HG02623 (cell line): Measurements from ENCODE around the gene GKN1.
"Not testable (repeated sequence)": the region's sequence is repeated elsewhere in the genome, so short reads cannot be mapped to it uniquely, and the experiment has no call there.

Source experiments
- ATAC-seq: cut with Tn5 transposase; IDR thresholded peaks from one replicate; pipeline ENCODE4 v1.9.1; 2021; ENCODE audit warnings: moderate library complexity; ENCODE audit not compliant: unreplicated experiment

GKN1 gene

GRCh38 chr2:68974251-68974650, at the start of gene GKN1:
TSS of gene GKN1 (plus strand) at chr2:68974636. CDS start at chr2:68974678, 42 bp downstream.
- no peak for ATAC-seq

- no peak for ATAC-seq
Observed at GRCh38 chr2:68925295-68925896, 49.0 kb upstream of the GKN1 start.

GRCh38 chr2:68926796-68927195, 47.6 kb upstream of the GKN1 start:
- ATAC-seq = no peak

- ATAC-seq = no peak
Observed at GRCh38 chr2:68931149-68931711, 43.2 kb upstream of the GKN1 start.

GRCh38 chr2:68931799-68932198, 42.6 kb upstream of the GKN1 start:
- ATAC-seq = no peak

GRCh38 chr2:68932402-68932801, 42.0 kb upstream of the GKN1 start:
- no peak for ATAC-seq

- ATAC-seq = no peak
Observed at GRCh38 chr2:68934021-68934420, 40.4 kb upstream of the GKN1 start.

- no peak for ATAC-seq
Observed at GRCh38 chr2:68935471-68935870, 39.0 kb upstream of the GKN1 start.

- ATAC-seq = no peak
Observed at GRCh38 chr2:68936427-68936826, 38.0 kb upstream of the GKN1 start.

GRCh38 chr2:68936889-68937288, 37.5 kb upstream of the GKN1 start:
- ATAC-seq = no peak

- no peak for ATAC-seq
Observed at GRCh38 chr2:68937346-68938055, 36.9 kb upstream of the GKN1 start.

GRCh38 chr2:68938938-68939337, 35.5 kb upstream of the GKN1 start:
- no peak for ATAC-seq

GRCh38 chr2:68939962-68940361, 34.5 kb upstream of the GKN1 start:
- ATAC-seq = no peak

GRCh38 chr2:68940369-68940768, 34.1 kb upstream of the GKN1 start:
- no peak for ATAC-seq

GRCh38 chr2:68942827-68943226, 31.6 kb upstream of the GKN1 start:
- no peak for ATAC-seq

GRCh38 chr2:68943581-68944568, 30.6 kb upstream of the GKN1 start:
- no peak for ATAC-seq

- ATAC-seq = no peak
Observed at GRCh38 chr2:68946117-68946516, 28.3 kb upstream of the GKN1 start.

GRCh38 chr2:68948710-68949109, 25.7 kb upstream of the GKN1 start:
- no peak for ATAC-seq

- ATAC-seq = no peak
Observed at GRCh38 chr2:68951899-68952298, 22.5 kb upstream of the GKN1 start.

GRCh38 chr2:68952887-68953521, 21.4 kb upstream of the GKN1 start, which contains the start of gene GKN2:
TSS of gene GKN2 (minus strand) at chr2:68952893. CDS start at chr2:68952861, 32 bp downstream.
- ATAC-seq = no peak

- ATAC-seq = not testable (repeated sequence)
Observed at GRCh38 chr2:68955432-68955831, 19.0 kb upstream of the GKN1 start.
